Measurements from ENCODE around the gene GHR. TPM values are rescaled to one million over a fixed set of nuclear protein-coding genes. Genes with fewer than 3 reads are reported as not detected.
A peak's percentile ranks its signal among the peaks of the same experiment; 100 is the strongest.

GHR gene
- polyA plus RNA-seq, 1 donor = 10.5 TPM

DNA sequence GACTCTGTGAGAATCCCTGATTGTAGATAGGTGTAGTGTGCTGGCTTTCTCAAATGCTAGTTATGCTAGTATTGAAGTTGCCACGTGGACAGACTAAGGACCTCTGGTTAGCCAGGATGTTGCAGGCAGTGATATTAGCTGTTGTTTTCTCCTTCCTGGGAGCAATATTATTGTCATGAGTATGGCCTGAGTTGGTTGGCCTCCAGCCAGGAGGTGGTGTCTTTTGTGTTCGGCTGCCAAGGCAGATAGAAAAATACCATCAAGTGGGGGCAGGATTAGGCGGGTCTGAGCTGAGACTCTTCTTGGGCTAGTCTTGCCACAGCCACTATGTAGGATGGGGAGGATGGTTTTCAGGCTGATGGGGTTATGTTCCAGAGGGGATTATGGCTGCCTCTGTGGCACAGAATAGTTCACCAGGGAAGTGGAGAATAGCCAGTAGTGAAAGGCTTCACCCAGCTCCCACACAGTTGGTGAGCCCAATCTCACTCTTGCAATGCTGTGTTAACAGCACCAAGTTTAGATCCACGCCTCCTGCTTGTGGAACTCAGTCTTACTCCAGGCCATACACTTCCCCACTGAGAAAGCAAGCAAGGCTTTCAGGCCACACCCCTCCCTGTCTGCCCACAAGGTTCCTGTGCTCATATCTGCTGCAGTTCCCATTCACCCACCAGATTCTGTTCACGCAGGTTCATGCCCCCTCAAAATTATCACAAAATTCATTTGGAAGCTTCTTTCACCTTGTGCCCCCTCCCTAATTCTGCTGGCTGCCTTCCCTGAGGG lies 31.2 kb downstream of the GHR start:
- H3K27ac ChIP-seq (ENCODE audit: low read length) = no peak overlapping the region
- no peaks in the 10 kb centered on the region for H3K27me3 ChIP-seq (ENCODE audit: control insufficient read depth, insufficient read depth, low read length)
- H3K4me1 ChIP-seq (ENCODE audit: control insufficient read depth, insufficient read depth, low read length) = no peaks in the 10 kb centered on the region
- no peak overlapping the region for H3K4me3 ChIP-seq (ENCODE audit: low read length)
- no peaks in the 10 kb centered on the region for H3K36me3 ChIP-seq (ENCODE audit: control insufficient read depth, insufficient read depth, low read length)
- H3K9me3 ChIP-seq (ENCODE audit: control insufficient read depth, low read depth, low read length) = peaks cover 3% of the 10 kb centered on the region
- no peak for DNase-seq
- no CpG with 5 or more reads among the region's 5 CpGs for WGBS (ENCODE audit: insufficient coverage, low lambda C conversion rate)

DNA sequence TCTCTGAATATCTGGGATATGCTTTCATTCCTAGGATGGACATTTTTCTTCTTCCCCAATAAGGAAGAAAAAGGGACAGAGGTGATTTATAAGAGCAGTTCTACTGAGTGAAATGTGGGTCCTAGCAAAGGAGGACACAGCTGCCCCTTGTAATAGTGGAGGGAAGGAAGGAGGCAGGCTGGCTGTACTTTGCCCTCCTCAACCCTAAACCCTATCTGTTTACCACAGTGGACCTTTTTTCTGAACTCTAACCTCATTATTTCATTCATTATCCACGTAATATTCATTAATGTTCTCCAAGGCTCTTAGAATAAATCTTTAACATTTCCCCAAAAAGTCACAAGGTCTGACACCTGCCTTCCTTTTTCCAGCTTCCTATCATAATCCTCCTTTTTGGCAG lies 37.8 kb downstream of the GHR start:
- WGBS (ENCODE audit: insufficient coverage, low lambda C conversion rate) = no CpG with 5 or more reads among the region's 1 CpG
- Histone ChIP-seq H3K4me1 (ENCODE audit: control insufficient read depth, insufficient read depth, low read length) (peaks cover 3% of the 10 kb centered on the region), H3K27ac (ENCODE audit: low read length) (no peak overlapping the region), H3K36me3 (ENCODE audit: control insufficient read depth, insufficient read depth, low read length) (no peaks in the 10 kb centered on the region), H3K9me3 (ENCODE audit: control insufficient read depth, low read depth, low read length) (no peaks in the 10 kb centered on the region), H3K4me3 (ENCODE audit: low read length) (no peak overlapping the region), H3K27me3 (ENCODE audit: control insufficient read depth, insufficient read depth, low read length) (no peaks in the 10 kb centered on the region)
- no peak for DNase-seq

DNA sequence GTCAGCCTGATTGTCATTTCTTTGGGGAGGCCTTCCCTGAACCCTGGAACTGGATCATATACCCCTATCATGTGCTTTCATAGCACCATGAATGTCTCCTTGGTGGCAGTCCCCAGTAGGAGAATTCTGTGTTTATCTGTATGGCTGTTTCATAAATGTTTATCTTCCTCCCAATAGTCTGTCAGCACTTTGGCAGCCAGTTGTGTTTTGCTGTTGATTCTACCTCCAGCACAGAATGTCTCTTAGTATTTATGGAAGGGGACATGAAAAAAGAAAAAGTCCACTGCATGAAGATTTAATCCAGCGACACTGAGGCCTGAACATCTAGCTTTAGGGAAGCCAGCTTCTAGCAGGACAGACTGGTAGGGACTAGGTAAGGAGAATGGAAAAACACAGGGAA lies 38.3 kb downstream of the GHR start:
- Histone ChIP-seq H3K9me3 (ENCODE audit: control insufficient read depth, low read depth, low read length) (no peaks in the 10 kb centered on the region), H3K4me3 (ENCODE audit: low read length) (no peak overlapping the region), H3K27me3 (ENCODE audit: control insufficient read depth, insufficient read depth, low read length) (no peaks in the 10 kb centered on the region), H3K4me1 (ENCODE audit: control insufficient read depth, insufficient read depth, low read length) (peaks cover 3% of the 10 kb centered on the region), H3K36me3 (ENCODE audit: control insufficient read depth, insufficient read depth, low read length) (no peaks in the 10 kb centered on the region), H3K27ac (ENCODE audit: low read length) (no peak overlapping the region)
- WGBS (ENCODE audit: insufficient coverage, low lambda C conversion rate) = no CpG with 5 or more reads among the region's 1 CpG
- no peak for DNase-seq

DNA sequence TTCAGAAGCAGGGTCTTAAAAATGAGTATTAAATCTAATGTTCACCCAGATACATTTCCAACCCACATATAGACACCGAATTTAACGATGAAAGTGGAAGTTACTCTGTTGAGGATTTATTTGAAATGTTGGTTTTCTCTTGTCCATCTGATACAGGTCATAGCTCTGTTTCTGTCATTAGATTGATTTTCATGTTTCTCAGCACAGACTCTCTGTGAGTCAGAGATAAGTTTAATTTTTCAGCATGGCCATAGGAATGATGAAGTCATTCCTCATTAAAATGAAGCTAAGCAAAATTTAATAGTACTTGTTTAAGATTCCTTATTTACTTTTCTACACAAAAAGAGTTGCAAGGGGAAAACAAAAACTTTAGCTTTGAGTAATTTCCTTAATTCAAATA lies 38.8 kb downstream of the GHR start:
- Histone ChIP-seq H3K9me3 (ENCODE audit: control insufficient read depth, low read depth, low read length) (no peaks in the 10 kb centered on the region), H3K36me3 (ENCODE audit: control insufficient read depth, insufficient read depth, low read length) (no peaks in the 10 kb centered on the region), H3K27me3 (ENCODE audit: control insufficient read depth, insufficient read depth, low read length) (no peaks in the 10 kb centered on the region), H3K4me1 (ENCODE audit: control insufficient read depth, insufficient read depth, low read length) (peaks cover 3% of the 10 kb centered on the region), H3K4me3 (ENCODE audit: low read length) (no peak overlapping the region), H3K27ac (ENCODE audit: low read length) (no peak overlapping the region)
- WGBS (ENCODE audit: insufficient coverage, low lambda C conversion rate) = 61% methylated on average over 2 of the region's 2 CpGs
- no peak for DNase-seq

DNA sequence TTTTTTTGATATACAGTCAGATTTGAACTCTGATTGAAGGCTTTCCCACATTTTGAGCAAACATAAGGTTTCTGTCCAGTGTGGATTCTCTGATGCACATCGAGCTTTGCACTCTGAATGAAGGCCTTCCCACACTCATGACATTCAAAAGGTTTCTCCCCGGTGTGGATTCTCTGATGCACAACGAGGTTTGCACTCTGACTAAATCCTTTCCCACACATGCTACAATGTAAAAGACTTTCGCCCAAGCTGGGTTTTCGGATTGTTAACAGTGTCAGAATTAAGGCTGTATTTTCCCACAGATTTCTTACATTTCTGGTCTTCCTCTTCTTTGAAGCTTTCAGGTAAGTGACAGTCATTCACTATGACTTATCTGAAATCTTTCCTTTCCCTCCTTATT lies 44.3 kb downstream of the GHR start:
- no peaks in the 10 kb centered on the region for H3K9me3 ChIP-seq (ENCODE audit: control insufficient read depth, low read depth, low read length)
- DNase-seq = no peak
- H3K27me3 ChIP-seq (ENCODE audit: control insufficient read depth, insufficient read depth, low read length) = no peaks in the 10 kb centered on the region
- no peak overlapping the region for H3K4me3 ChIP-seq (ENCODE audit: low read length)
- H3K4me1 ChIP-seq (ENCODE audit: control insufficient read depth, insufficient read depth, low read length) = no peaks in the 10 kb centered on the region
- H3K27ac ChIP-seq (ENCODE audit: low read length) = no peak overlapping the region
- no CpG with 5 or more reads among the region's 5 CpGs for WGBS (ENCODE audit: insufficient coverage, low lambda C conversion rate)
- H3K36me3 ChIP-seq (ENCODE audit: control insufficient read depth, insufficient read depth, low read length) = peaks cover 4% of the 10 kb centered on the region

DNA sequence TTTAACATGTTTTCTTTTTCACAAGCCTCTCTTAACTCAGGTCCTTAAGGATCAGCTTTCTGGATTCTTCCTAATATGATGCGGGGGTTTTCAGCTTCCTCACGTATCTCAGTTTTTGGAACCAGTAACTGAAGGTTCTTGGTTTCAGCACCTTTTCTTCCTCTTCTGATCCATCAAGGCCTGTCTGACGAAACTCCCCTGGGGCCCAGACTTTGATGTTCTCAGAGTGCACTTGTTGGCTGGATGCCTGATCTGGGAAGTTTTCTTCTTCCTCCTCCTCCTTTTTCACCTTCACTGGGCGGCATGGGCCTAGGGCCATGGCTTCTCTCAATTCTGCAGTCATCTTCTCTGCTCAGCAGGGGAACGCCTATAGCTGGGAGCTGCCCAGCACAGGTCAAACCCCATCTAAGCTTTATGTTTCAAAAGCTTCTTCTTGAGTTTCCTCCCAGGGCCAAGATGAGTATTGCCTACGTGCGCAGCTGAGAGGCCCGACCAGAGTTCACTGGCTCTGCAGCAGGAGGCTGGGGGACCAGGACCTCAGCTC lies 44.8 kb downstream of the GHR start:
- DNase-seq = no peak
- no peak overlapping the region for H3K27ac ChIP-seq (ENCODE audit: low read length)
- H3K36me3 ChIP-seq (ENCODE audit: control insufficient read depth, insufficient read depth, low read length) = peaks cover 4% of the 10 kb centered on the region
- H3K27me3 ChIP-seq (ENCODE audit: control insufficient read depth, insufficient read depth, low read length) = no peaks in the 10 kb centered on the region
- no peaks in the 10 kb centered on the region for H3K9me3 ChIP-seq (ENCODE audit: control insufficient read depth, low read depth, low read length)
- no peaks in the 10 kb centered on the region for H3K4me1 ChIP-seq (ENCODE audit: control insufficient read depth, insufficient read depth, low read length)
- no peak overlapping the region for H3K4me3 ChIP-seq (ENCODE audit: low read length)
- 83% methylated on average over 1 of the region's 8 CpGs for WGBS (ENCODE audit: insufficient coverage, low lambda C conversion rate)

DNA sequence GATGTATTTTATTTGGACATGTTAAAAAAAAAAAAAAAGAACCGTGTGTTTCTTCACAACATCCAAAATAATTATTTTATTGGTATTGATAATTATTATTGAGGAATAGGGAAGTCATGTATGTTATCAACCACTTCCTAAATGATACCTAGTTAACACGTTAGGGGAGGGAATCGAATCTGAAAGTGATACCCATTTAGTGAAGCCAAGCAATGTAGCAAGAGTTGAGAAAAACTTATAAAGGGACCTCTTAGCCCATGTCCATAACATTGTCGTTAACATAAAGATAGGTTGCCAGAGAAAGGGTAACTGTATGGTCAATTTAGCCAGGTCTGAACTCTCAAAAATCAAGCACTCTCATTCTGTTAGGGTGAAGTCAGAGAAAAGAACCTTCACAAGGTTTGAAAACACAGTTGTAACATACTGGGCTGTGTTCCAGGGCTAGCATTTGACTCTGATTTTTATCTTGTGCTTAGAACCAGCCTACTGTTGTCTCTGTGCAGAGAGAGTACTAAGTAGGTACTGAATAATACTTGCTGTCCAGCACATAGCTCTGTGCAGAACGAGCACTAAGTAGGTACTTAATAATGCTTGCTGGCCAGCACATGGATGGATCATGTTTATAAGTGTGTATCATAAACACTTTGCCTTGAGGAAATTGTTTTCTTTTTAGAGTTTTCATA lies 60.4 kb downstream of the GHR start:
- H3K4me3 ChIP-seq (ENCODE audit: low read length) = no peak overlapping the region
- DNase-seq = no peak
- H3K36me3 ChIP-seq (ENCODE audit: control insufficient read depth, insufficient read depth, low read length) = no peaks in the 10 kb centered on the region
- H3K4me1 ChIP-seq (ENCODE audit: control insufficient read depth, insufficient read depth, low read length) = no peaks in the 10 kb centered on the region
- no peaks in the 10 kb centered on the region for H3K9me3 ChIP-seq (ENCODE audit: control insufficient read depth, low read depth, low read length)
- no peaks in the 10 kb centered on the region for H3K27me3 ChIP-seq (ENCODE audit: control insufficient read depth, insufficient read depth, low read length)
- 63% methylated on average over 2 of the region's 5 CpGs for WGBS (ENCODE audit: insufficient coverage, low lambda C conversion rate)
- no peak overlapping the region for H3K27ac ChIP-seq (ENCODE audit: low read length)

DNA sequence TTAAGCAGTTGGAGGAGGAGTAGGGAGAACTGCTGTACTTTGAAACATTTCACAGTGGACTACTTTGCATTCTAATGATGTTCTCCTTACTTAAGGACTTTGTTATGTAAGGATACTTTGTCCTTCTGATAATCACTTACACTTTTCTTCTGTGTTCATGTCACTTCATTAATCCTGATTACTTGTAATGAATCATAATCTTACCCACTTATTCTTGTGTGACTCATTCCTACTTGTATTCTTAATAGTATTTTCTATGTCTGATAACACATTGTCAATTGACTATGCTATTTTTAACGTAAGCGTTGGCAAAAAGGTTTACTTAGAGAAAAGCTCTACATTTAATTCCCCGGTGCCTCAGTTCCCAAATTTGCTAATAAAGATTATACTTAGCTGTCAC lies 63.8 kb downstream of the GHR start:
- no peaks in the 10 kb centered on the region for H3K27me3 ChIP-seq (ENCODE audit: control insufficient read depth, insufficient read depth, low read length)
- H3K27ac ChIP-seq (ENCODE audit: low read length) = no peak overlapping the region
- no peaks in the 10 kb centered on the region for H3K36me3 ChIP-seq (ENCODE audit: control insufficient read depth, insufficient read depth, low read length)
- peak; percentile 17 to 29 for DNase-seq
- 93% methylated on average over 3 of the region's 3 CpGs for WGBS (ENCODE audit: insufficient coverage, low lambda C conversion rate)
- no peak overlapping the region for H3K4me3 ChIP-seq (ENCODE audit: low read length)
- no peaks in the 10 kb centered on the region for H3K9me3 ChIP-seq (ENCODE audit: control insufficient read depth, low read depth, low read length)
- no peaks in the 10 kb centered on the region for H3K4me1 ChIP-seq (ENCODE audit: control insufficient read depth, insufficient read depth, low read length)

DNA sequence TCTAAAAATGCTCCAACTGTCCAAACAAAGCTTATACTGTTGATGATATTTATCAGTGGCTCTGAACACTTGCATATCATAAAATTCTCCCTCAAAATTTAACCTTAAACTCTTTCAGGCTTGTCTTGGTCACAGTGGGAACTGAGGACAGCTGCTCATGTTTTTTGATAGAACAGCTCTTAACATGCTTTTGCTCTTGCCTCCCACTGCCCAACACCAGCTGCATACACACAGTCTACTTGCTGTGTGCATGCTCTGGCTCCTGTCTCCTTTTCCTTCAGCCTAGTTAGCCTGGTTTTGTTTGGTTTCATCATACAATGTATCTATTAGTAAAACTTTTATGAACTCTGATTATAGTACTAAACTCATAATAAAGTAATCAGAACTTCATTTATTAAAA lies 64.6 kb downstream of the GHR start:
- Histone ChIP-seq H3K4me1 (ENCODE audit: control insufficient read depth, insufficient read depth, low read length) (no peaks in the 10 kb centered on the region), H3K27ac (ENCODE audit: low read length) (no peak overlapping the region), H3K9me3 (ENCODE audit: control insufficient read depth, low read depth, low read length) (no peaks in the 10 kb centered on the region), H3K4me3 (ENCODE audit: low read length) (no peak overlapping the region), H3K36me3 (ENCODE audit: control insufficient read depth, insufficient read depth, low read length) (no peaks in the 10 kb centered on the region), H3K27me3 (ENCODE audit: control insufficient read depth, insufficient read depth, low read length) (no peaks in the 10 kb centered on the region)
- no peak for DNase-seq

DNA sequence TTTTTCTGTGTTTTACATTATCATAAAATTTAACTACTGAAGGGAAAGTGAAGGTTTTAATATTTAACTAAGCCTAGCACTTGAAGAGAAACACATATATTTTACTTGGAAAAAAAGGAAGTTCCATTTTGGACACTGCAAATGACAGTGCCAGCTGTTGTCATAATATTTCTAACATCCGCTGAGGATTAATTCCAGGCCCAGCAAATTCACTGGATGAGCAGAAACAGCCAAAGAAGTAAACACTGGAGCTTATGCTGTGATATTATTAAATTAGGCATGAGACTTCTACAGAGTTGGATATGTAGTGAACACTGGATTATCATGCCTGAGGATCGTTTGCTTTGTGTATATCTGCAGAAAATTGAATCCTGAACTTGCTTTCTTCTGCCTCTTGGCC lies 67.6 kb downstream of the GHR start:
- no peak overlapping the region for H3K4me3 ChIP-seq (ENCODE audit: low read length)
- H3K9me3 ChIP-seq (ENCODE audit: control insufficient read depth, low read depth, low read length) = no peaks in the 10 kb centered on the region
- no peaks in the 10 kb centered on the region for H3K27me3 ChIP-seq (ENCODE audit: control insufficient read depth, insufficient read depth, low read length)
- H3K27ac ChIP-seq (ENCODE audit: low read length) = no peak overlapping the region
- H3K4me1 ChIP-seq (ENCODE audit: control insufficient read depth, insufficient read depth, low read length) = no peaks in the 10 kb centered on the region
- H3K36me3 ChIP-seq (ENCODE audit: control insufficient read depth, insufficient read depth, low read length) = no peaks in the 10 kb centered on the region
- no peak for DNase-seq
- no CpG with 5 or more reads among the region's 2 CpGs for WGBS (ENCODE audit: insufficient coverage, low lambda C conversion rate)
